NCI-H1105 treated with DMSO at 0.1 percent for 48 hours (cell line): ENCODE data around the gene HOXA6.
A peak's percentile ranks its signal among the peaks of the same experiment; 100 is the strongest.

Experiments
- DNase-seq: peaks from one replicate; lab custom pipeline; 2025; lab: John Stamatoyannopoulos, UW

Gene HOXA6

DNA sequence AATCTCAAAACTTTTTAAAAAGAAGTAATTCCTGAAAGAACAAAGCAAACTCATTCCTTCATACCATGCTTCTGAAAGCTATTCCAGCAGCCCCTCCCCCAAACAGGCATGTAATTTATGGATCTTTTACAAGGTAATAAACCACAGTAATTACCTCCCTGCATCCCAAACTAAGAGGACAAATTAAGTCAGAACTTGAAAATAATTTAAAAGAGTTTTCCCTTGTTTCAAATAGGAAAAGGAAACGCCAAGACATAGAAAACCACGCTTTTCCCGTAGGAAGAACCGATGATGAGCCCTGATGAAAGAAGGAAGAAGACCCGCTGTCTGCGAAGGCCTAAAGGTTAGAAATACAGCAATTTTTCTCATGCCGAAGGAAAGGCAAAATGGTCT, 25.9 kb downstream of the HOXA6 start:
- no peak for DNase-seq

DNA sequence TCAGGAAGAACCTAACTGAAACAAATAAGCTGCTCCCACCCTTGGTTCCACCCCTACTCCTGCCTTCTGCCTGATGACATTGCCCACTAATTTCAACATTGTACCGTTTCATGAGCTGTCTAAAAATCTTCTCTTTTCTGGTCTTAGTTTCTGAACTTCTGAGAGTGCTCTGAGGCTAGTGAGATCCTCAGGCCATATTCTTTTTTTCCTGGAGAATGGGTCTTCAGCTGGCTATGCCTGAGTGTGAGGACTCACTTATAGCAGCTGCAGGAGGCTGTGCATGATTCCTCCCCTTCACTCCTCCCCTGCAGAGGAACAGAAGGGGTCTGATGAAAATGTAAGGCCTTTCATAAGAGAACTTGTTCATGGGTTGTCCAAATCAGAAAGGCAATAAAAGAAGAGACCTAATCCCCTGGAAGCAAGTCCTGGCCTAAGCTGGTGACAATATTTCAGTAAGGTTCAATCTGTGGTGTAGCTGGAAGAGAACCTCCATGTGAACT, 28.1 kb downstream of the HOXA6 start:
- DNase-seq = no peak

DNA sequence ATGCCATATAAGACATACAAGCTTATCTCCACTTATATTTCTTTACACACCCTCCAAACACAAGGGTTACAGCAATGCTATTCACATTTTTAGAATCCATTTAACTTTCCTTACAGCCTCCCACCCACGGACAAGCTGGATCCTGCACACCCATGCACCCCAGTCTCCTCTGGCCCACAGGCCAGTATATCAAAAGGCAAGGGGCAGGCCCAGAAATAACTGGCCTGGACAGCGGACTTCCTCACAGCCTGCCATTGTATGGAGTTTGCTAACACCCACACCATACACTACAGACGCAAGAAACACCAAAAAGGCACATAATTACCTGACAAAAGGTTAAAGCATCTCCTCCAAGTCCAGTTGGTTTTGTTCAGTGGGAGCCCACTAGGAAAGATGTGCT, 29.0 kb downstream of the HOXA6 start:
- DNase-seq = no peak

DNA sequence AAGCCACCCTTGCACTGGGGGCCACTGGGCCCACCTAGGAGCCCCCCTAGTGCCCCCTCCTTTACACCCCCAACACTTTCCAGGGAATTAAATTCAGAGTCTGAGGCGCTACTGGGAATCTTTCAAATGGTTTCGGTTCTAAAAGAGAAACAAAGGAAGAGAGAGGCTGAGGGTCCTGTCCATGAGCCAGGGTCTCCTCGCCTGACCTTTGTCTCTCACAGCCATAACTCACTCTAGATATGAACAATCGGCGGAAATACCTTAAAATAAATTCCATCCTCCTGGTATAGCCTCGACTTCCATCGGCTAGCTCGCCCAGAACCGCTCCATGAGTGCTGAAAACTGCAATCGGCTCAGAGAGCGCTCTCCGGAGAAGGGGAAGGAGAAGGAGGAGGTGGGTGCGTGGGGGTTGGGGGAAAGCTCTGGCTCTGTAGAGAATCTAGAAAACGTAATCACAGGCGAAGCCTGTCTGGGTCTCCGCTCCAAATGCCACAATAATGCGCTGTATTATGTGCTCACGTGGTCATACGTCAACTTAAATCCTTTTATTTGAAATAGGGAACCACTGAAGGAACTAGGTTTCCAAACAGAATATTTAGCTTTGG, 29.6 kb downstream of the HOXA6 start:
- no peak for DNase-seq

DNA sequence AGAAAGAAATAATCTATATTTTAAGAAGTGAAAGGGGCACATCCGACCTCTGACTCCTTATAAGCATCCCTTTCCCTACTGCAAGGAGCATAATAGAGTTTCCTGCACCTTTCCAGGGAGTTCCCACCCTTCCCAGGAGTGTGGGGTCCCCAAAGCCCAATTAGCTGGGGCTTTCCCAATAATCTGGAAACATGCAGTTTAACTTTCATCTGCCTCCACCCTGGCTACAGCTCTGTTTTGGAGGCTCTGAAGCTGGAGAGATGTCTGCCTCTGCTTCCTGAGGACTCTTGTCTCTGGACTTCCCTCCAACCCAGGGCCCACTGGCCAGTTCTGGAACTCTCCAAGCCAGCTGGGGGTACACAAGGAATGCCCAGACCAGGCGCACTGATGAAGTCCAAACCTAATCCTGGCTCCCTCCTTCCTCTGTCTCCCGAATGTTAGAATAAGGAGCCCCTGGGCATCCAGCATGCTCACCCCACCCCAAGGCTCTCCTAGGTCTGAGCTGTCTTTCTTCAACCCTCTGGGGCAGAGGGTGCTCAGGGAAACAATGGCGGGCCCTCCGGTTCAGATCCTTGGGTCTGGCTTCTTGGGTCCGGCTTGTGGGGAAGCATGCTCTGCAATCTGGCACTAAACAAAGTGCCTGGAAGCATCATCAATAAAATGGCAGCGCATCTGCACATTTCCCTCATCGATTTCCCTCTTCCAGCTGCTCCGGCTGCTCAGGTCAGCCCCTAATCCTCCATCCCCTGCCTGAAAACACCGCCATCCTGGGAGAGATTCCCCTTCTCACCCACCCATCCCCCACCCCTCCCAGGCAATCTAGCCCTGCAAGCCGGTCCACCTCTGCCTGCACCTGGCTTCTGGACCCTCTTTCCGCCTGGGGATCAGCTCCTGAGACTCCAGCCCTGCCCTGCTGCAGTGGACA, 30.4 kb downstream of the HOXA6 start:
- DNase-seq = no peak

DNA sequence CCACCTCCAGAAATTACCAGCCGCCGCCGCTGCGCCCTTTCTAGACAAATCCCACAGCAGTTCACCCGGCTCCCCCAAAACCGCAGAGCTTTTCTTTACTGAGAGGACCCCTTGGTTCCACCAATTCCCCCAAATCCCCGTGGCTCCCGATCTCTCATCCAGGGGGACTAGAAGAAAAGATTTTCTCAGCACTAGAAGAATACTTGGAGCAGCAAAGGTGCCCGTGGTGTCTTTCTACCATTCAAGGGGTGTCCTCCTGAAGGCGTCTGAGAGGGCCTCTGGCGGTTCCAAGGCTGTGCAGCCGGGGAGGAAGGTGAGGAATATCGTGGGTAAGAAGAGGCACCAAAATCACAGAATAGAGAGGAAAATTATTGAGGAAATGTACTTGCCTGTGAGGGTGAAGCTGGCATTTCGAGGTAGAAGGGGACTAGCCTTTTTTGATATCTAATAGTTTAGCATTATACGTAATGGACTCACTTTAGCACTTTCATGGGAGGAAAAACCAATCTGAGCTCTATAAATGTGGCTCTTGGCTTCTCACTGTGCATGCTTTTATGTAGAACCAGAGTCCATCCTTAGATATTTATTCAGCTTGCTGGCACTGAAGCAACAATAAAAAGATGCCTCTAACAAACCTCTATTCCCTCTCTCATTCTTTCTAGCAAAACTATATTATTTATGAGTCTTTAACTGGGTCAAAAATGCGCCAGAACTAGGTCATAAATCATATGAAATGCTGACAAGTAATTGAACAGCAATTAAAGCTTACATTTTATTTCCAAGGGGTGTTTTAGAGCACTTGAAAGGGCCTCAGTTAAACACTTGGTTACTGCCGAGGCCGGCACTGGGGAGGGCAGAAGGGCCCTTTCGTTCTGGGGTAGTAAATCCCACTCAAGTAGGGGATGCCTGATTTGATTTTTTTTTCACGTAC, 31.3 kb downstream of the HOXA6 start:
- peak; percentile 54 for DNase-seq

DNA sequence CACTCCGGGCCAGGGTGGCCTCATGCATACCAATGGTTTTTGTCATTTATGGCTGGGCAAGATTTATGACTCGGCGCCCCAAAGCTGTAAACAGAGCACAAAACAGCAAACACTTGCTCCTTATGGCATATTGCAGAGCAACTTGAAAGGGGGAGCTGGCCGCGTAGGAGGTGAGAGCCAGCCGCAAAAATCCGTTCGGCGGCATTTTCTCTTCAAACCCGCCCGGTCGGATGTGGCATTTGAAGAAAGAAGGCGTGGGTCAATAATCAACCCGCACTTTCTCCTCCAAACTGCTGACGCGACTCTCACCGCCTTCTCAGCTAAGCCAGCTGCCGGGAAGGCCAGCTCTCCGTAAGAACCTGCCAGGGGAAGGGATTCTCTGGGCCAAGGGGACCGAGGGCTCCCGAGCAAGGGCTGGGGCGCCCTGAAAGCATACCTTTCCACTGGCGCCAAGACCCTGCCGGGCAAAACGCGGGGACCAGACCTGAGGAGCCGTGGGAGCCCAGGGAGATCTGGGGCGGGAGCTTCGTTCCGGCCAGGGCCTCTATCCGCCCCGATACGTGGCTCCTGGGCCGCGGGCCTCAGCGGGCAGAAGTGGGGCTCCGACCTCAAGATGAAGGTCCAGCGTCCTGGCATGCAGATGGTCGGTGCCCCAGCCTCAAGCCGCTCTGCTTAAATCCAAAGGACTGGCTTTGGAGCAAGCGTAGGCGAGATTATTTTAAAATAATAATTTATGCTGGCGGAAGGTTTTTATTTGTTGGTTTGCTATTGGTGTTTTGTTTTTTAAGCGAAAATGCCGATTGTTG, 32.1 kb downstream of the HOXA6 start:
- DNase-seq = no peak

DNA sequence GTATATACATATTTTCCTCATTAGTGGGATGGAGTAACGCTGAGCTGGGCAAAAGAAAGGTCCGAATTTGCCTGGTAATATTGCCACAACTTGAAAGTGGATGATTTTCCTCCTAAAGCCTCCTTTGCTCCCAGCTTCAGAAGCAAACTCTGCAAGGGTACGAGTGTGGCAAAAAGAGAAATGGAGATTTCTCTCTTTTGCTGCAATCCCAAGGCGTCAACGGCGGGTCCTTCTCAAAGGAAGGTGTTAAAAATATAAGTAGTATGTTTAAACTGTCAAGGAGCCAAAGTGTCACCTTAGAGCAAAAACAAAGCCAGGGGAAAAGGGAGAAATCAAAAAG, 32.7 kb downstream of the HOXA6 start:
- DNase-seq = no peak

DNA sequence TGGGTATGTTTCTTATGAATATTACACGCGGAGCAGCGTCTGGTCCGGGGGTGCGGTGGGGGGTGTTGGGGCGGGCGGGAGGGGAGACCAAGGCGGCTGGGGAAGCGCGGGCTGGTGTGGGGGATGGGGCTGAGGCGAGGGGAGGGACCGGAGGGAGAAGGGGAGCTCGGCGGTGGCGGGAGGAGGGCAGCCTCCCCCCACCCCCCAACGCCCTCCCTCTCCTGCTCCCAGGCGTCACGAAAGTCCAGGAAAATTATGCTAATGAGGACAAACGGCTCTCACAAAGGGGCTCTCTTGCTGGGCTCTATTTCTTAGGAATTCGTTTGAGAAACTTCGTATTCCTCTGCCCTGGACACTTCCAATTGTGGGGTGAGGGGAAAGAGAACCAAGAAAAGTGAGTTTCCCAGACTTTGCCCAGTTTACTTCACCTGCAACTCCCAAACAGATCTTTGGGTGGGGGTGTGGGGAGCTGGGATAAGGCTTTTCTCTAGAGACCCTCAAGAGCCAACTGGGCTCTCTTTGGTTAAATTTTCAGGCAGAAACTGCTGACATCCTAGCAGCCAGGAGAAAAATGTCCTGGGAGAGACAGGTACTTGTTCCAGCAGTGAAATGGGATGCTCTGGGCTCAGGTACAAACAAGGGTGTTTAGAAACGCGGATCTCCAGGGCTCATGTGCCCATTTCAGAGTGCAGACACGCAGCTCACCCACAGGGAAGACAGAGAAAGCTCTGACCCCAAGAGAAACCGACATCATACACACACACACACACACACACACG, 33.4 kb downstream of the HOXA6 start:
- peak; percentile 20 for DNase-seq

DNA sequence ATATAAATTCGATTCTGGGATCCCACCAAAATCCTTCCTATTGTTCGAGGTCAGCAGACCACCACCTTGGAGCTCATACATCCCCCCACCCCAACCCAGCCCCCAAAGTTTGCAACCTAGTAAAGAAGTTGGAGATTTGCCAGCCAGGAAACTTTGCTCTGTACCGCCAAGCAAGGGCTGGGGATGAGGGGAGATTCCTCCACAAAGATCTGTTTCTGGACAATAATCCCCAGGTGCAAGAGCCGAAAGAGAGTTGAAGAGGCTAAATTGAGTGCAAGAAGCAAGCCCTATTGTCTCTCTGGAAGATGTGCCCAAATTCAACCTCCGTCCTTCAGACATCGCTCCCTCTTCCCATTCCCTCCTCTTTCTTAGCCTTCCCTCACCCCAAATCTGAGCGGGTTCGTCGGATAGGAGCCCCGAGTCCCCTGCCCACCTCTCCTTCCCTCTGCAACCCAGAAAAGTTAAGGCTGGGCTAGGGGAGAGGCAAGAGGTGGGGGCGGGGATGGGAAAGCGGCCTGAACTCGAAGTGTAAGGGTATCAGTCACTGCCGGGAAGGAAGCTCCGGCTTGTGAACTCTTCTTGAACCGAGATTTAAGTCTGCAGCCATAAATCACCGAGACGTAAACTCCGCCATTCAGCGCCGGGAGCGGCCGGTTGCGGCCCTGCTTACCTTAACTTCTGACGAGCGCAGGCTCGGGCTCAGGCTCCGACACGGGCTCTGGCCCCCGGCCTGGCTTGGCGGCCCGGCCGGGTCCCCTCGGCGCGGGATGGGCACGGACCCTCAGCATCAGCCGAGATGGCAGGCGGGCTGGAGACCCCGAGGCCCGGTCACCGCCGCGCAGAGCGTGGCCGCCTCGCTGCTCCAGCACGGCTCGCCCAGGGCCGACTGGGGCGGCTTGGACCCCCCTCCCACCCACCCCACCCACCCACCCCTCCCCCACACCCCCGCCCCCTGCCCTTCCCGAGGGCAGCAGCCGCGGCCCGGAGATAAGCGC, 34.3 kb downstream of the HOXA6 start:
- DNase-seq = peak; percentile 5

DNA sequence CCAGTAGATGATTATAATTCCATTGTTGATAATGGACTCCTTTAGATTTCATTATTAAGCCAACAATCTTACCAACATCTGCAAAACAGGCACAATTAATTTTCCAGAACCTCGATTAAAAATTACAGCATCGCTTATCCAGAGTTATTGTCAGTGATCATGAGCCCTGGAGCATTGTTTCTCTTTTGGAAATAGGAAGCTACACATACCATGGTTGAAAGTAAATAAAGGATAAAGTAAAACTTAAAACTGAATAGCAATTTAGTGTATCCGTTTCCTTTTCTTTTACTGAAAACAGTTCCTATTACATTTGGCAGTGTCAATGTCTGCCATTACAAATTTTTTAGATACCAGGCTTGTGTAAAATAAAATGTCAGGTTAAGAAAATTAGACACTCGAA, 35.2 kb downstream of the HOXA6 start:
- no peak for DNase-seq

DNA sequence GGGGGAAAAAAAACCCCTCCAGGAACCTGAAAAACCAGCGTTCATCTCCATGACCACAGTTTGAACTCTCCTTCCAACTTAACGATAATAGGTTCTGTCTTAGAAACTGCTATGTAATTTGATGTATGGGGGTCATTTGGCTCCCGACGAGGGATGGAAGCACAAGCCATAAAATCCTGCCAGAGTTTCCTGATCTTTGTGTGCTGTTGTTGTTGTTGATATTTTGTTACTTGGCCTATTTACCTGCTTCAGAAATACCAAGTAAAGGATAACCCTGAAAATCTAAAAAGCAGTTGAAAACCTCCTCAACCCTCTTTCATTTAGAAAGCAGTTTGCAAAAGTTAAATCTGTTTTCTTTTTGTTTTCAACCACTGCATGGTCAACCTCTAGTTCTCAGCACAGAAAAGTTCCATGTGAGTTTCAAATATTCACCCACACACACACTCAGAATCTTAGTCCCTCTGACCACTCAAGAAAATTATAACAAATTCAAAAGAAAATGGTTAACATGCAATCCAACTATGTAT, 35.8 kb downstream of the HOXA6 start:
- no peak for DNase-seq

DNA sequence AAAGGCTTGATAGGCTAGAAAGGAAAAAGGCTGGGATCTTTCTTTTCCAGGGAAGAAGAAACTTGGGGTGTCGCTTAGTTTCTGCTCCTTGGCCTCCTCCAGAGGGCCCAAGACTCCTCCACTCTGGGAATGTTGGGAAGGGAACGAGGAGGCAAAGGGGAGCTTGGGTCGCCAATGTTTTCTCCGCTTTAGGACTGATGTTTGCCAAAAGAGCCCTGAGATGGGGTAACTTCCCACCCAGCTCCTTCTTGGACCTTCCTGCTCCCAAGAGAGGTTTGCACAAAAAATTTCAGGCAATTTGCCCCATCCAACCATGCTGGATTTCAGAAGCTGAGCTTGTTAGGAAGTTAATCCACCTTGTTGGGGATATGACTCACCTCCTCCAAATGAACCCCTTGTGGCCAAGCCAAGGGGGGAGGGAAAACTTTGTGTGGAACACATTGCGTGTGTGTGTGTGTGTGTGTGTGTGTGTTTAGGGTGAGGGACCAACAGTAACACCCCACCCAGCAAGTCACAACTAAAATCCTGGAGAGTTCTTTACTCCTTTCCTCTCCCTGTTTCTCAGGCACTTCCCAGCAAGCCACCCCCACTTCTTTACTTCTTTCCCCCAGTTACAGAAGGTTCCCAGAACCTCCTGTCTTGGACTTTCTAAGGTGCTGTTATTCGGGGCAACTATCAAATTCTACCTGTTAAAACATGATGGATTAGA, 36.4 kb downstream of the HOXA6 start:
- DNase-seq = no peak

DNA sequence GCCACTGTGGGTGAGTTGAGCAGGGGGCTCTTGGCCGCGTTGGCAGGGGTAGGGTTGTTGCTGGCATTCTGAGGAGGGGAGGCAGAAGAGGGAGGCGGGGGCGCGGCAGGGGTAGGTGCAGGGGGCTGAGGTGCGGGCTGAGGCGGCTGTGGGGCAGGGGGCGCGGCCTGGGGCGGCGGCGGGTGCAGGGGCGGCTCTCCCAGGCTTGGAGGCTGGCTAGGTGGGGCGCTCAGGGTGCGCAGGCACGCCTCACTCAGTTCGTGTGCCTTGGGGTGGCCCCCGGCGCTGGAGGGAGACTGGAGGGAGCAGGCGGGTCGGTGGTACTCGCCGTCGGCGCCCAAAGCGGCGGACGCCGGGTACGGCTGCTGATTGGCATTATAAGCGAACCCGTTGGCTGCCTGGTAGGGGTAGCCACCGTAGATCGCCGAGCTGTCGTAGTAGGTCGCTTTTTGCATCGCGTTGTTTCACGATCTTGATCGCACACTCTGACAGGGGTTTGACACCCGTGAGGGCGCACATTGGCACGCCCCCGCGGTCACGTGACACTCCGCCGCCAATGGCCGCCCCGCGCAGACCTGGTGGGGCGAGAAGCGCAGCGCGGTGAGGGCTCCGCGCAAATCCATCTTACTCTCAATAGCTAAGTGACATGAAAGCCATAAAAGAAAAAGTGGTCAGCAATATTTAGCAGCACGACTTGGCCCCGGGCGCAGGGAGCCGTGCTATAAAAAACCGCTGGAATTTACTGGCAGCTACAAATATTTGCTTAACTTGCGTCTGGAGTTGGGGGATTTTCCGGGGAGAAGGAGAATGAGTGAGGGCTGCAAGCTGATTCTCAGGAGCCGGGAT, 37.2 kb downstream of the HOXA6 start:
- DNase-seq = no peak

DNA sequence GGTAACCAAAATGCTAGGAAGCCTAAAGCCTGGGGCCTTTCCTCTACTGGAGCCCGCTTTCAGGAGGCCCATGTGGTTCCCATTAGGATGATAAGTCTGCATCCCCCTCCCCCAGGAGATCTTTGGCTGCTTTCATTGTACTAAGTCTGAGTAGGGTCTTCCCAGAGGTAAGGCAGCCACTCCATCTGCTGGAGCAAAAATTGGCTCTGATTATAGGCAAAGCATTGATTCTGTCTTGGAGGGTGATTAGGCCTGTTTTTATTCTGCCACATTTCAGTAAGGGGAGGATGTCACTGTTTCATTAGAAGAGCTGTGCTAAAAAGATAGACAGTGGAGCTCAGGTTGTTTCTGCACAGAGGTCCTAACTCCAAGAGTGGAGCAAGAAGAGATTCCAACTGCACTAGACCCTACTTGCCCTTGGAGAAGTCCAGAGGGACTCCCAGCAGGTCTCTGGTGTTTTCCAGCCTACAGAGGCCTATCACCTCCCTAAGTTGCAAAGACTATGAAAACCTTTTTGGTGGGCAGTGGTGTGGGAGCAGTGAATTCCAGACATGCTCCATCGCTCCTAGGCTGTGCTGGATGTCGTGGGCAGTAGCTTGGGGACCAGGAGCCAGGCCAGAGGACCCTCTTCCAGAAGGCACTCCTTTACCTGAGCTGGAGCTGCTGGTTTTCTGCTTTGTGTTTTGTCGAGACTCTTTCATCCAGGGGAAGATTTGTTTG, 37.9 kb downstream of the HOXA6 start:
- no peak for DNase-seq

DNA sequence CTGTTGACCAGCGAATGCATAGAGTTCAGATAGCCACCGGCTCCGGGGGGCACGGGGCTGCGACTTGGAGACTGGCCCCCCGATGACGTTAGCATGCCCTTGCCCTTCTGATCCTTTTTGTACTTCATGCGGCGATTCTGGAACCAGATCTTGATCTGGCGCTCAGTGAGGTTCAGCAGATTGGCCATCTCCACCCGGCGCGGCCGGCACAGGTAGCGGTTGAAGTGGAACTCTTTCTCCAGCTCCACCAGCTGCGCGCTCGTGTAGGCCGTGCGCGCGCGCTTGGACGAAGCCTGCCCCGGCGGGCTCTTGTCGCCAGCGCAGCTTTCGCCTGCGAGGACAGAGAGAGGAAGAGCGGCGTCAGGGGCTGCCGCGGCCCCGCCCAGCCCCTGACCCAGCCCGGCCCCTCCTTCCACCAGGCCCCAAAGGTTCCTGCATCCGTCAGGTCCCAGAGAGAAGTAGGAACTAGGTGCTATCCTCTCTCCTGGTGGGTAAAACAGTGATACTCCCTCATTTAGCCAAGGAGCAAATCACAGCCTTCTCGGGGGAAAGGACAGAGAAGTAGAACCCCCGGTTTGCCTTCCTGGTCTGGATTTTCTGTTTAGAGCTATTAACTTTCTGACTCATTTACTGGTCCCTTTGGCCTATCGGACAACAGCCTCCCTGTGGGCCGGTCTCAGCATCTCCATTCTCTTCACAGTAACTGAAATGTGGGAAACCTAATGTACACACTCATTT, 39.0 kb downstream of the HOXA6 start:
- DNase-seq = no peak
